HepG2 (cell line): ENCODE measurements around the gene LCORL.

Experiments used
- LCORL ChIP-seq, 2 experiments: fragments of 450-650 bp in 1 of 2; sonication (generic) in 1 of 2; formaldehyde crosslinking in 1 of 2; IDR thresholded peaks; 2 replicates each; pipeline versions ENCODE4 v1.5.0 to v1.6.1; 2017 to 2020; ENCODE audit warnings: antibody characterized with exemption in 1 of 2, missing genetic modification reagents in 1 of 2
- POLR2AphosphoS2 ChIP-seq: IDR thresholded peaks from 2 replicates; pipeline ENCODE4 v1.6.1; 2011; ENCODE audit warnings: low read depth, low read length, improper control_type of control experiment
- ZNF343 ChIP-seq: sonication (generic); formaldehyde crosslinking; IDR thresholded peaks from 2 replicates; pipeline ENCODE4 v1.4.0; 2020; ENCODE audit warnings: mild to moderate bottlenecking, missing genetic modification reagents

GRCh38 chr4:18012134-18012806, 9.3 kb downstream of the LCORL start:
- TF ChIP-seq ZNF343 (no peak), POLR2AphosphoS2 (no peak), LCORL (IDR thresholded peaks at IDR 0.05) (no peak), LCORL (CRISPR knock-in tag; IDR thresholded peaks at IDR 0.05) (no peak)
